Choroid plexus epithelial cell (primary cell): ENCODE measurements around the gene AP3S2.
"Not testable (repeated sequence)": the region's sequence is repeated elsewhere in the genome, so short reads cannot be mapped to it uniquely, and the experiment has no call there.

Source experiments
- DNase-seq: peaks from one replicate; pipeline ENCODE4 v3.0.0-alpha.2; 2010; ENCODE audit warnings: low read depth
- H3K4me3 ChIP-seq: 2 replicates; pipeline ENCODE4 v1.5.1; 2011; ENCODE audit warnings: low read depth, mild to moderate bottlenecking, control low read depth, low read length, moderate library complexity
- TF ChIP-seq, protein P1 (sequence below): conservative IDR thresholded peaks from 2 replicates; pipeline ENCODE4 v1.5.1; 2011; ENCODE audit warnings: low read depth, mild to moderate bottlenecking, control low read depth, inconsistent platforms, low read length, moderate library complexity

AP3S2 gene

DNA sequence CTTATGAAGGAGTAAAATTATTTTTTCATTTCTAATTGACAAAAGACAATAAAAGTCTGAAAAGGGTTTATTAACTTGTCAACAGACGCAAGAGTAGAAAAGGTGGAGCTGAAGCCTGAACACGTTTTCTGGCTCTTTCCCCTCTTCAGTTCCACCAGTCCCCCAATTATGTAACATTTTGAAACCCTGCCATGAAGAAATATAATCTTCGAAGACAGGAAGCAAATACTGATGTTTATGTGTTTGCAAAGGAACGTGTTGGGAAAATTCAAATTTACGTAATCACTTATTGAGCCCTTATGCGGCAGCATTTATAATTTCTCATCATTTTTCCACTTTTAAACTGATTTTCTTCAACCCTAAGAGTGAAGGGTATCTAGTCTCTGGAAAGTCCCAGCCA lies 767 bp downstream of the AP3S2 start:
- TF ChIP-seq, protein P1, sequence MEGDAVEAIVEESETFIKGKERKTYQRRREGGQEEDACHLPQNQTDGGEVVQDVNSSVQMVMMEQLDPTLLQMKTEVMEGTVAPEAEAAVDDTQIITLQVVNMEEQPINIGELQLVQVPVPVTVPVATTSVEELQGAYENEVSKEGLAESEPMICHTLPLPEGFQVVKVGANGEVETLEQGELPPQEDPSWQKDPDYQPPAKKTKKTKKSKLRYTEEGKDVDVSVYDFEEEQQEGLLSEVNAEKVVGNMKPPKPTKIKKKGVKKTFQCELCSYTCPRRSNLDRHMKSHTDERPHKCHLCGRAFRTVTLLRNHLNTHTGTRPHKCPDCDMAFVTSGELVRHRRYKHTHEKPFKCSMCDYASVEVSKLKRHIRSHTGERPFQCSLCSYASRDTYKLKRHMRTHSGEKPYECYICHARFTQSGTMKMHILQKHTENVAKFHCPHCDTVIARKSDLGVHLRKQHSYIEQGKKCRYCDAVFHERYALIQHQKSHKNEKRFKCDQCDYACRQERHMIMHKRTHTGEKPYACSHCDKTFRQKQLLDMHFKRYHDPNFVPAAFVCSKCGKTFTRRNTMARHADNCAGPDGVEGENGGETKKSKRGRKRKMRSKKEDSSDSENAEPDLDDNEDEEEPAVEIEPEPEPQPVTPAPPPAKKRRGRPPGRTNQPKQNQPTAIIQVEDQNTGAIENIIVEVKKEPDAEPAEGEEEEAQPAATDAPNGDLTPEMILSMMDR, result no peak
- DNase-seq, result peak; percentile 34
- peak overlapping the region; percentile 97 for H3K4me3 ChIP-seq

DNA sequence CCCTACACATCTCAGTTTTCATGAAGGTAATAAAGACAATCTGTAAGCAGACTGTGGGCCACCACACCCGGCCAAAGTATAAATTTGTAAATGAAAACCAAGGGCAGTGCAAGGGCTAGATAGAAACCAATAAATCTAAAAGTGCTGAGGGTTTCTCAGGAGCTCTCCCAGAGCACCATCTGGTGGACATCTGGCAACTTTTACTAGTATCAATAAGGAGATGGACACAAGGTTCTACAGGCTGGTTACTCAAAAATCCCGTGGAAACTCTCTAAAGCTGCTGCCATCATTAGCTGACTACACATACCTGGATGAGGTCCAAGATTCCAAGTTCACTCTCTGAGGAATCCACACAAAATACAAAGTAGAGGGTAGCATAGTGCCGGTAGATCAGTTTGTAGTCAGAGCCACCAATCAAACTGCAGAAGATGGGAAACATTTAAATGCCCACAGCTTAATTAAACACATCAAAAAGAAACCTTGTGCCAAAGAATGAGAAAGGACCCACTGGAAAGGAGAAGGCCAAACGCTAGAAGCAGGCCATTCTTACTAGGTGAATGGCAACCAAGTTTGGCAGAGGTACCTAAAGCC lies 5.5 kb downstream of the AP3S2 start:
- TF ChIP-seq, protein P1, result peak; percentile 77
- peak; percentile 86 for DNase-seq
- no peak overlapping the region for H3K4me3 ChIP-seq

GRCh38 chr15:89885611-89886010 lies 8.2 kb downstream of the AP3S2 start:
- H3K4me3 ChIP-seq, result no peak overlapping the region
- TF ChIP-seq, protein P1, result no peak
- DNase-seq, result no peak

DNA sequence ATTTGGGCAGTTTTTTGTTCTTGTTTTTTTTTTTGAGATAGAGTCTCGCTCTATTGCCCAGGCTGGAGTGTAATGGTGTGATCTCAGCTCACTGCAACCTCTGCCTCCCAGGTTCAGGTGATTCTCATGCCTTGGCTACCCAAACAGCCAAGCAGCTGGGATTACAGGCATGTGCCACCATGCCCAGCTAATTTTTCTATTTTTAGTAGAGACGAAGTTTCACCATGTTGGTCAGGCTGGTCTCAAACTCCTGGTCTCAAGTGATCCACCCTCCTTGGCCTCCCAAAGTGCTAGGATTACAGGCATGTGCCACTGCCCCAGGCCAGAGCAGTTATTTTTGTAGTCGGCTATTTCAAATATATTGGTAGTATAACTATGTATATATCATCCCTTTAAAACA lies 8.6 kb downstream of the AP3S2 start:
- not testable (repeated sequence) for H3K4me3 ChIP-seq, DNase-seq

DNA sequence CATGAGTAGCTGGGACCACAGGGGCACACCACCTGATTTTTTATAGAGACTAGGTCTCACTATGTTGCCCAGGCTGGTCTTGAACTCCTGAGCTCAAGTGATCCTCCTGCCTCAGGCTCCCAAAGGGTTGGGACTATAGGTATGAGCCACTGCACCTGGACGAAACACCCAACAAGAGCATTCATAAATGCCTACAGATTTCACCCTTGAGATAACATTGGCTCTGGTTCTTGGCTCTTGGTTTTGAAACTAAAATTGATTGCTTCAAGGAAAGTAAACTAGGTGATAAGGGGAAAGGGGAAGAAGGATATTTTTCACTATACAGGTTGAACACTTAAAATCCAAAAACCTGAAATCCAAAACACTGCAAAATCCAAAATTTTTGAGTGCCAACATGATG lies 10.3 kb downstream of the AP3S2 start:
- DNase-seq, result no peak
- H3K4me3 ChIP-seq, result no peak overlapping the region
- TF ChIP-seq, protein P1, result no peak

DNA sequence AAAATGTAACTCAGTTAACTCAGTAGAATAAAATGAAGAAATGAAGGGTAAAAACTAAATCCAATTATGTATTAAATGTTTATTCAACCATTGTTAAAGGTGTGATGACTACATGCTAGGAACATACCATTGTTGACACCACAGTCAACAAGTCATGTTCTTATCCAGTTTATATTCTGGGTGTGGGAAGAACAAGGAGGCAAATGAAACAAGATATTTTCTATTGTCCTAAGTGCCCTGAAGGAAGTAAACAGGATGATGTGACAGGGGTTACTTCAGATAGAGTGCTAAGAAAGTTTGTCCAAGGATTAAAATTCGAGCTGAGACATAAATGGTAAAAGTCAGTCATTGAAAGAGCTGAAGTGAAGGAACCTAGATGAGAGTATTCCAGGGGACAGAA lies 13.1 kb downstream of the AP3S2 start:
- H3K4me3 ChIP-seq, result no peak overlapping the region
- TF ChIP-seq, protein P1, result no peak
- no peak for DNase-seq

DNA sequence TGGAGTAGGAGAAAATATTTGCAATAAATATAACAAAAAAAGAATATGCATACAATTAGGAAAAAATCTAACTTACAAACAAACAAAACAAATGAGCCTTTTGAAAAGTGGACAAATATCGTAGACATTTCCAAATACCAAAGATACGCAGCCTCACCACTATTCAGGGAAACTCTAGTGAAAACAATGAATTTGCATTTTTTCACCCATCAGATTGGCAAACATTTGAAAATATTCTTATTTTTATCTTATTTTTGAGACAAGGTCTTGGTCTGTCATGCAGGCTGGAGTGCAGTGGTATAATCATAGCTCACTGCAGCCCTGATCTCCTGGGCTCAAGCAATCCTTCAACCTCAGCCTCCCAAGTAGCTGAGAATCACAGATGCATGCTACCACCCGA lies 15.5 kb downstream of the AP3S2 start:
- no peak for DNase-seq
- TF ChIP-seq, protein P1, result no peak
- no peak overlapping the region for H3K4me3 ChIP-seq
